ENCODE measurements around the gene C19orf67. TPM values are rescaled to one million over a fixed set of nuclear protein-coding genes. Genes with fewer than 3 reads are reported as not detected.

C19orf67 gene
- total RNA-seq: 0.45 to 0.90 TPM (median 0.58 TPM) in 3 replicates

DNA sequence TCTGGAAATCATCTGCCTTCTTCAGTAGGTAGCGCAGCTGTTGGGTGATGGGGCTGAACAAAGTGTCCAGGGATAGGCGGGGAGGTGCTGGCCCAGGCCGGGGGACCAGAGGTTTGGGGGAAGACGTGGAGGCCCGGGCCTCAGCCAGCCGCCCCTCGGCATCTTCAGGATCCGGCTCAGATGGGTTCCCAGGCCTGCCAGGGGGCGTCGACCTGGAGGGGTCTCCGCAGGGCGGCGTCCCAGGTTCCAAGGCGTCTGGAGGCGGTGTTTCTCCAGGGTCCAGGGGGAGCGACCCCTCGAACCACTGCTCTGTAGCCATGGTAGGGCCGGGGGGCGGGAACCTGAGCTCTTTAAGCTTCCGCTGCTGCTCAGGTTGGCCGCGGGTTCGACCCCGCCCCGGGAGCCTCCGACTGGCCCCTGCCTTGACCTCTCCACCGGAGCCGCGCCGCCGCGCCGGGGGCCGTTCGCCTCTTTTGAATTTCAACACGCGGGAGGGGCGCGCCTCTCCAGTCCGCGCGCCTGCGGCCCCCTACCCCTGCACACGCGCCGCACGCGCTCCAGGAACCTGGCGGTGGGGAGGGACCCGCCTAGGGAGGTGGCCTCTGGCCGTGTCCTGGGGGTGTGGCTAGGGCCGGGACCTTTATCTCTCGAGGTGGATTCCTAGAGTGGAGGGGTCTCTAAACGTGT lies at the start of gene C19orf67:
C19orf67 (minus strand) TSS at position 475 of the 687 bp plus-strand sequence; CDS start at position 319, 156 bp downstream.
- Mint-ChIP-seq H3K4me1 (peaks cover 13% of the 10 kb centered on the region), H3K4me3 (no peak within 1 kb of the TSS), H3K27me3 (ENCODE audit: low read depth) (no peaks in the 10 kb centered on the region), H3K9me3 (no peaks in the 10 kb centered on the region), H3K27ac (peak within 1 kb of the TSS; percentile 35), H3K36me3 (peaks cover 14% of the 10 kb centered on the region)
- DNase-seq (ENCODE audit: low spot score in 2 of 2, unreplicated experiment in 2 of 2): no peak
- TF ChIP-seq, protein P1, sequence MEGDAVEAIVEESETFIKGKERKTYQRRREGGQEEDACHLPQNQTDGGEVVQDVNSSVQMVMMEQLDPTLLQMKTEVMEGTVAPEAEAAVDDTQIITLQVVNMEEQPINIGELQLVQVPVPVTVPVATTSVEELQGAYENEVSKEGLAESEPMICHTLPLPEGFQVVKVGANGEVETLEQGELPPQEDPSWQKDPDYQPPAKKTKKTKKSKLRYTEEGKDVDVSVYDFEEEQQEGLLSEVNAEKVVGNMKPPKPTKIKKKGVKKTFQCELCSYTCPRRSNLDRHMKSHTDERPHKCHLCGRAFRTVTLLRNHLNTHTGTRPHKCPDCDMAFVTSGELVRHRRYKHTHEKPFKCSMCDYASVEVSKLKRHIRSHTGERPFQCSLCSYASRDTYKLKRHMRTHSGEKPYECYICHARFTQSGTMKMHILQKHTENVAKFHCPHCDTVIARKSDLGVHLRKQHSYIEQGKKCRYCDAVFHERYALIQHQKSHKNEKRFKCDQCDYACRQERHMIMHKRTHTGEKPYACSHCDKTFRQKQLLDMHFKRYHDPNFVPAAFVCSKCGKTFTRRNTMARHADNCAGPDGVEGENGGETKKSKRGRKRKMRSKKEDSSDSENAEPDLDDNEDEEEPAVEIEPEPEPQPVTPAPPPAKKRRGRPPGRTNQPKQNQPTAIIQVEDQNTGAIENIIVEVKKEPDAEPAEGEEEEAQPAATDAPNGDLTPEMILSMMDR (IDR thresholded peaks at IDR 0.05; ENCODE audit: unreplicated experiment): no peak

DNA sequence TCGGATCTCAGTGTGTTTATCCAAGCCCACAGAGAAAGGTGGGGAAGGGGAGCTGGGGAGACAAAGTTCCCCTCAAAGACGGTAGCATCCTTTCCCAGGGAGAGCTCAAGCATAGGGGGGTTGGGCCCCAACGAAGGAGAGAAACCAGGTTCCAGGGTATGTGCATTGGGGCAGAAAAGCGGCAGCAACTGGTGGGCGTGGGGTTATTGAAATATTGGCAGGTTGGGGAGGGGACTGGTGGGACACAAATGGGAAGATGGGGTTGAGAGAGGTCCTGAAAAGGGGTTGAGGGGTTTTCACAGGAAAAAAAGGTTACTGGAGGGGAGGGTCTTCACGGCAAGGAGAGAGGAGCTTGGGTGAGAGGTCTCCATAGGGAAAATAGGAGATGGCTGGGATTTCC lies 49.8 kb upstream of the C19orf67 start:
- Mint-ChIP-seq H3K27me3 (ENCODE audit: low read depth) (no peaks in the 10 kb centered on the region), H3K4me1 (peaks cover 27% of the 10 kb centered on the region), H3K9me3 (no peaks in the 10 kb centered on the region), H3K4me3 (peak overlapping the region; percentile 90), H3K36me3 (no peaks in the 10 kb centered on the region), H3K27ac (peak overlapping the region; percentile 86)
- TF ChIP-seq, protein P1 (IDR thresholded peaks at IDR 0.05; ENCODE audit: unreplicated experiment): no peak
- no peak for DNase-seq (ENCODE audit: low spot score in 2 of 2, unreplicated experiment in 2 of 2)

DNA sequence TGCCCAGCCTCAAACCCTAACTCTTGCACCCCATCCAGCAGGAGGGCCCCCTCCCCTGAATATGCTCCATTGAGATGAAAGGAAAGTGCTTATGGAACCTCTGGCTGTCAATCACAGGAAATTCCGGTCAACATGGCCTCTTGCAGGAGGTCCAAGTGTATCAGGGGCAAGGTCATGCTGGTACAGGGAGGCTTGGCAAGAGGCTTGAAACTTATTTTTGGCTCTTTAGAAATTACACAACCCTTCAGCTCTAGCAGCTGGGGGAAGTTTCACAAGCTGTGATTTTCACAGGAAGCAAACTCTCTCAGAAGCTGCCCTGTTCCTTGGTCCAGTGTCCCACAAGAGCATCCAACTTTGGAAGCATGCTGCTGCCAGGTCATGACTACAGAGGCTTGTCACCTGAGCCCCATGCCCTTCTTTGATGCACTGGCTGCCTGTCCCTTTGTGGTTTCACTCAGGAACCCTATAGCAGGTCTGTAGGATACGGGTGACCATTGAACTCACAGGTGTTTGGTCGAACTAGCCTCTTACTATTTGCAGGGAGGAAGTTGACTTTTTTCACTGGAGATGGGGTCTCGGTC lies 42.4 kb upstream of the C19orf67 start:
- DNase-seq (ENCODE audit: low spot score in 2 of 2, unreplicated experiment in 2 of 2): no peak
- Mint-ChIP-seq H3K36me3 (no peaks in the 10 kb centered on the region), H3K27ac (no peak overlapping the region), H3K27me3 (ENCODE audit: low read depth) (no peaks in the 10 kb centered on the region), H3K4me3 (no peak overlapping the region), H3K9me3 (no peaks in the 10 kb centered on the region), H3K4me1 (no peaks in the 10 kb centered on the region)
- TF ChIP-seq, protein P1 (IDR thresholded peaks at IDR 0.05; ENCODE audit: unreplicated experiment): no peak

DNA sequence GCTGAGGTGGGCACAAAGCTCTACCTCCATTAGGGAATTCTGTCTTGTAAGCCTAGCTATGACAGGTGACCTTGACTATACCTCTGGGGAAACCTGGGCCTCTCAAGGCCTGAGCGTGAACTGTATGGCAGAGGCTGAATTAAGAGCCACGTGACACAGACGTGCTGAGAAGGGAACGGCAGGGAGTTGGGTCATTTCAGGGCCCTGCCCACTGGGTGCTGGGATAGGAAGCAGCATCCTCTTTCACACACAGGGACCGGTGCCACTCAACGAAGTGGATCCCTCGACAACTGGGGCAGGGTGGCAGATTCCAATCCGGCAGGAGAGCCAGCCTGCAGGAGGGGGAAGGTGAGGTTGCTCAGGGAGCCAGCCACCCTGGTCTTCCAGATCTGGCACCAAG lies 41.6 kb upstream of the C19orf67 start:
- no peak overlapping the region for H3K4me3 Mint-ChIP-seq
- H3K9me3 Mint-ChIP-seq: no peaks in the 10 kb centered on the region
- H3K36me3 Mint-ChIP-seq: no peaks in the 10 kb centered on the region
- no peaks in the 10 kb centered on the region for H3K4me1 Mint-ChIP-seq
- TF ChIP-seq, protein P1 (IDR thresholded peaks at IDR 0.05; ENCODE audit: unreplicated experiment): no peak
- H3K27ac Mint-ChIP-seq: no peak overlapping the region
- H3K27me3 Mint-ChIP-seq (ENCODE audit: low read depth): no peaks in the 10 kb centered on the region
- DNase-seq (ENCODE audit: low spot score in 2 of 2, unreplicated experiment in 2 of 2): no peak

DNA sequence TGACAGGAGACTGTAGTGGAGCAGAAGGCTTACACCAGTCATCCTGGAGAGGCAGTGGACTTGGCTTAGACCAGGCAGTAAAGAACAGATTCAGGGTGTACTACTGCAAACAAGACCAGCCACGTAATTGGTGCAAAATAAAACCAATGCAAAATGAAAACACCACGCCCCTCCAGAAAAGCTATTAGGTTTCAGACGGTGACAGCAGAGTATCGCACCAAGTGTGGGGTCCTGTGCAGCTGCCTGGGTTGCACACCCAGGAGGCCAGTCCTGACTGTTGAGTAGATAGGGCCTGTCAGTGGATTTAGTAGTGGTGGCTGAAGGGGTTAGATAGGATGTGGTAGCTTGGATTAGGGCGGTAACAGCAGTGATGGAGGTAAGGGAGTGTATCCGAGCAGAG lies 37.3 kb upstream of the C19orf67 start:
- H3K27me3 Mint-ChIP-seq (ENCODE audit: low read depth): no peaks in the 10 kb centered on the region
- no peak for DNase-seq (ENCODE audit: low spot score in 2 of 2, unreplicated experiment in 2 of 2)
- peaks cover 9% of the 10 kb centered on the region for H3K4me1 Mint-ChIP-seq
- H3K27ac Mint-ChIP-seq: no peak overlapping the region
- TF ChIP-seq, protein P1 (IDR thresholded peaks at IDR 0.05; ENCODE audit: unreplicated experiment): no peak
- H3K9me3 Mint-ChIP-seq: no peaks in the 10 kb centered on the region
- no peak overlapping the region for H3K4me3 Mint-ChIP-seq
- no peaks in the 10 kb centered on the region for H3K36me3 Mint-ChIP-seq
